K562 (cell line): ENCODE results near the gene IRX6. TPM values are rescaled to one million over a fixed set of nuclear protein-coding genes. Genes with fewer than 3 reads are reported as not detected.
A peak's percentile ranks its signal among the peaks of the same experiment; 100 is the strongest.

Source experiments
- ATAC-seq: fragments of 200-7000 bp; cut with Tn5 transposase; 3 replicates; pipeline ENCODE4 v1.9.1; 2020; ENCODE audit warnings: moderate library complexity
- Bru-seq: library from RNA; stranded (reverse); fragments of 400-500 nt; gene quantifications from one replicate; lab custom pipeline; 2021; lab: Mats Ljungman, UMichigan
- BruChase-seq, 2 experiments: library from RNA; stranded (reverse); fragments of 400-500 nt; gene quantifications; one replicate each; lab custom pipeline; 2021; lab: Mats Ljungman, UMichigan
- BruUV-seq: library from RNA; stranded (reverse); fragments of 400-500 nt; replicated peaks from 2 replicates; lab custom pipeline; 2021; lab: Mats Ljungman, UMichigan
- CTCF ChIA-PET: fragments of 300-600 bp; formaldehyde crosslinking; extraction: SDS; loops from one replicate; lab custom pipeline; 2021; ENCODE audit warnings: low intra/inter-chr PET ratio; lab: Yijun Ruan, JAX
- POLR2A ChIA-PET: fragments of 300-600, 350-650 bp; sonication (Branson Sonifier 250); formaldehyde crosslinking; extraction: SDS; loops from one replicate; lab custom pipeline; 2021; ENCODE audit warnings: antibody characterized with exemption, inconsistent platforms; lab: Yijun Ruan, JAX
- DNase-seq, 4 experiments: peaks; one replicate each; pipeline versions ENCODE4 v3.0.0 to v3.0.0-alpha.2; 2011 to 2018; ENCODE audit warnings: low spot score in 3 of 4, mixed read lengths in 3 of 4; ENCODE audit errors: extremely low read depth in 1 of 4
- FAIRE-seq: peaks from 2 replicates; lab custom pipeline; 2011; peaks lifted over from hg19 to GRCh38; lab: Jason Lieb, UNC
- H2AFZ ChIP-seq: 2 replicates; pipeline ENCODE4 v1.6.0; 2011; ENCODE audit warnings: low read depth, low read length, control low read depth, inconsistent platforms
- H3K27ac ChIP-seq: fragments of 200-600 bp; 3 replicates; pipeline ENCODE4 v1.8.0; 2011; ENCODE audit warnings: low read depth, mild to moderate bottlenecking, control low read depth, inconsistent platforms, low read length, moderate library complexity, mixed read lengths; ENCODE audit errors: extremely low read depth
- H3K27me3 ChIP-seq, 2 experiments: fragments of 300-600 bp in 1 of 2; 2 replicates in 1 of 2; 3 replicates in 1 of 2; pipeline versions ENCODE4 v1.6.0 to v1.8.0; 2011; ENCODE audit warnings: inconsistent platforms in 2 of 2, low read length in 2 of 2, mild to moderate bottlenecking in 1 of 2, mixed read lengths in 1 of 2, moderate library complexity in 1 of 2; ENCODE audit not compliant: control insufficient read depth in 2 of 2, insufficient read depth in 2 of 2
- H3K36me3 ChIP-seq: fragments of 300-600 bp; 3 replicates; pipeline ENCODE4 v1.8.0; 2011; ENCODE audit warnings: mild to moderate bottlenecking, low read length, inconsistent platforms; ENCODE audit not compliant: control insufficient read depth, insufficient read depth
- H3K4me1 ChIP-seq, 2 experiments: fragments of 200-600 bp in 1 of 2; replicated peaks in 1 of 2; 2 replicates in 1 of 2; 3 replicates in 1 of 2; pipeline versions ENCODE4 v1.5.1 to v1.8.0; 2011; ENCODE audit warnings: inconsistent platforms in 2 of 2, low read length in 2 of 2, mild to moderate bottlenecking in 1 of 2, mixed read lengths in 1 of 2, moderate library complexity in 1 of 2; ENCODE audit not compliant: control insufficient read depth in 2 of 2, insufficient read depth in 2 of 2
- H3K4me2 ChIP-seq: 2 replicates; pipeline ENCODE4 v1.6.1; 2011; ENCODE audit warnings: low read length, control low read depth, inconsistent platforms, mixed read lengths; ENCODE audit not compliant: insufficient read depth
- H3K4me3 ChIP-seq: fragments of 200-600 bp; sonication (generic), shearing (Covaris generic); 2 replicates; pipeline ENCODE4 v1.5.1; 2016; ENCODE audit warnings: control low read depth, inconsistent platforms
- H3K79me2 ChIP-seq: fragments of 200-600 bp; 3 replicates; pipeline ENCODE4 v1.8.0; 2011; ENCODE audit warnings: low read length, inconsistent platforms; ENCODE audit not compliant: control insufficient read depth, insufficient read depth
- H3K9ac ChIP-seq, 2 experiments: 2 replicates each; pipeline versions ENCODE4 v1.6.0 to v1.6.1; 2011; ENCODE audit warnings: low read depth in 2 of 2, low read length in 2 of 2, control low read depth in 1 of 2, inconsistent platforms in 1 of 2, mild to moderate bottlenecking in 1 of 2, mixed read lengths in 1 of 2; ENCODE audit not compliant: insufficient read depth in 1 of 2
- H3K9me1 ChIP-seq: one replicate; pipeline ENCODE4 v1.6.0; 2011; ENCODE audit warnings: inconsistent platforms, mild to moderate bottlenecking, low read length, moderate library complexity; ENCODE audit not compliant: control insufficient read depth, insufficient read depth
- H3K9me3 ChIP-seq: replicated peaks from 2 replicates; pipeline ENCODE4 v1.5.1; 2011; ENCODE audit warnings: low read depth, low read length, inconsistent platforms; ENCODE audit not compliant: control insufficient read depth, insufficient read depth
- H4K20me1 ChIP-seq: replicated peaks from 2 replicates; pipeline ENCODE4 v1.6.1; 2011; ENCODE audit warnings: low read length, inconsistent platforms, mixed read lengths; ENCODE audit not compliant: control insufficient read depth, insufficient read depth
- BHLHE40 ChIP-seq: IDR thresholded peaks from 2 replicates; pipeline ENCODE4 v1.6.1; 2011; ENCODE audit warnings: low read length, improper control_type of control experiment
- DACH1 ChIP-seq: fragments of 450-650 bp; IDR thresholded peaks from 2 replicates; pipeline ENCODE4 v1.6.1; 2018; ENCODE audit not compliant: partially characterized antibody
- PCBP1 ChIP-seq: fragments of 200-400 bp; formaldehyde crosslinking; IDR thresholded peaks from 2 replicates; pipeline ENCODE4 v1.6.1; 2018; ENCODE audit warnings: mild to moderate bottlenecking, low read depth, low read length; ENCODE audit not compliant: poor library complexity, severe bottlenecking
- ZBTB17 ChIP-seq: fragments of 450-650 bp; formaldehyde crosslinking; IDR thresholded peaks from 2 replicates; pipeline ENCODE4 v1.4.0; 2020; ENCODE audit warnings: mild to moderate bottlenecking
- WGBS: fragments of 100-300 bp; shearing (Covaris generic); methylation state at CpG from one replicate; pipeline ENCODE4 v1.1.6; 2016; ENCODE audit warnings: low coverage, mixed read lengths; ENCODE audit not compliant: insufficient coverage; ENCODE audit errors: missing lambda C conversion rate; 5-methylcytosine and 5-hydroxymethylcytosine counted together
- in situ Hi-C: fragments of 300-500 bp; cut with MboI; formaldehyde crosslinking; loops from 4 replicates; pipeline ENCODE4 v1.15.0; 2018; ENCODE audit warnings: inconsistent platforms, mixed read lengths
- intact Hi-C: fragments of 100-400 bp; cut with micrococcal nuclease; formaldehyde crosslinking; loops from 2 replicates; pipeline ENCODE4 v1.14.2; 2022
- long read RNA-seq, 3 experiments: library from polyadenylated mRNA in 2 of 3; library from RNA in 1 of 3; unstranded in 2 of 3; stranded (forward) in 1 of 3; transcript quantifications; one replicate each; pipeline ENCODE4 v2.0.0, GENCODE V29; 2019 to 2022
- polyA minus RNA-seq, 3 experiments: library from RNA; depleted of rRNA, polyadenylated mRNA; stranded (reverse); fragments of >200 nt; gene quantifications; 2 replicates each; pipeline ENCODE4 v1.2.3, GENCODE V29; 2011
- polyA plus RNA-seq, 8 experiments: library from polyadenylated mRNA; depleted of rRNA in 4 of 8; stranded (reverse) in 5 of 8; unstranded in 3 of 8; fragments of >200 nt; fragmentation: Nextera tagmentation in 2 of 8; fragmentation: Illumina TruSeq in 1 of 8; extraction: Ambion mirVana in 2 of 8; extraction: Trizol in 1 of 8; gene quantifications; 2 replicates each; pipeline versions ENCODE4 v1.2.1 to v1.2.3, GENCODE V29; 2011 to 2014; ENCODE audit warnings: inconsistent platforms in 1 of 8, missing spikeins in 1 of 8
- total RNA-seq, 7 experiments: library from RNA; depleted of rRNA in 6 of 7; stranded (reverse); fragments of >200 nt in 6 of 7; fragmentation: Illumina TruSeq in 2 of 7; extraction: Trizol in 2 of 7; gene quantifications; 2 replicates each; pipeline versions ENCODE4 v1.2.1 to v1.2.3, GENCODE V29; 2011 to 2021; ENCODE audit warnings: low replicate concordance in 1 of 7
- TF ChIP-seq, protein P1 (sequence below), 3 experiments: IDR thresholded peaks in 2 of 3; conservative IDR thresholded peaks in 1 of 3; 2 replicates each; pipeline ENCODE4 v1.5.1; 2011 to 2012; ENCODE audit warnings: low read length in 3 of 3, mild to moderate bottlenecking in 3 of 3, control low read depth in 2 of 3, improper control_type of control experiment in 1 of 3, inconsistent platforms in 1 of 3, low read depth in 1 of 3, mixed read lengths in 1 of 3, moderate library complexity in 1 of 3; ENCODE audit not compliant: insufficient read depth in 2 of 3

Gene IRX6
- total RNA-seq (2011; cell fraction: chromatin; rRNA removed; ENCODE audit: low replicate concordance), result 0.12 TPM in 2 replicates
- not detected in 2 replicates for total RNA-seq (2011; cell fraction: nucleolus; rRNA removed)
- not detected in 2 replicates for total RNA-seq (2011; cell fraction: nucleoplasm; rRNA removed)
- 0.14 and 0.20 TPM in 2 replicates for total RNA-seq (2014; rRNA removed)
- total RNA-seq (2014; rRNA removed; fragmentation: Illumina TruSeq; extraction: Trizol), result not detected in 2 replicates
- 0.08 and 0.29 TPM in 2 replicates for total RNA-seq (2015; rRNA removed; fragmentation: Illumina TruSeq; extraction: Trizol)
- 0.09 and 0.11 TPM in 2 replicates for total RNA-seq (2021)
- not detected in 2 replicates for polyA plus RNA-seq (2011; rRNA removed)
- not detected in 2 replicates for polyA plus RNA-seq (2011; cell fraction: cytosol; rRNA removed)
- 0.04 and 0.09 TPM in 2 replicates for polyA plus RNA-seq (2011; cell fraction: nucleus; rRNA removed)
- polyA plus RNA-seq (2012), result 0.07 and 0.33 TPM in 2 replicates
- 0.06 and 0.07 TPM in 2 replicates for polyA plus RNA-seq (2014; fragmentation: Illumina TruSeq; extraction: Trizol)
- not detected for polyA plus RNA-seq (2014; fragmentation: Nextera tagmentation; extraction: Ambion mirVana)
- polyA plus RNA-seq (2014; rRNA removed), result 0.04 and 0.29 TPM in 2 replicates
- polyA minus RNA-seq (2011; rRNA and poly(A)+ RNA removed), result not detected in 2 replicates
- not detected in 2 replicates for polyA minus RNA-seq (2011; cell fraction: cytosol; rRNA and poly(A)+ RNA removed)
- not detected in 2 replicates for polyA minus RNA-seq (2011; cell fraction: nucleus; rRNA and poly(A)+ RNA removed)
- Bru-seq, nascent RNA, result percentile 17 among the genes with signal in this experiment
- percentile 29 among the genes with signal in this experiment for BruChase-seq, experiment 1, labeled RNA remaining after a 2-hour chase
- BruChase-seq, experiment 2, labeled RNA remaining after a 6-hour chase, result percentile 15 among the genes with signal in this experiment
- long read RNA-seq, experiment 1, result 0 reads
- long read RNA-seq, experiment 2, result 0 reads
- long read RNA-seq, experiment 3, result 0 reads

GRCh38 chr16:55323637-55324271 is at the start of gene IRX6:
Gene IRX6, plus strand, starts transcription at chr16:55324203. Its CDS starts 889 bp downstream, at chr16:55325092.
- H3K9me1 ChIP-seq, result no peaks in the 10 kb centered on the region
- no peak within 1 kb of the TSS for H3K9ac ChIP-seq
- H4K20me1 ChIP-seq, result no peaks in the 10 kb centered on the region
- peaks cover 3 to 27% of the 10 kb centered on the region in 2 experiments; a peak in 3 of 5 replicates for H3K27me3 ChIP-seq
- in situ Hi-C loops, result no loop called here
- H3K4me2 ChIP-seq, result no peak within 1 kb of the TSS
- ChIA-PET CTCF (no interaction called here), POLR2A (no interaction called here)
- ATAC-seq (peak; percentile 78), FAIRE-seq (no peak), DNase-seq (peak; percentile 18 to 50 (median 36))
- H2AFZ ChIP-seq, result no peak within 1 kb of the TSS
- H3K9me3 ChIP-seq, result no peaks in the 10 kb centered on the region
- H3K27ac ChIP-seq, result no peak within 1 kb of the TSS
- no peaks in the 10 kb centered on the region for H3K79me2 ChIP-seq
- no peaks in the 10 kb centered on the region for H3K36me3 ChIP-seq
- BruUV-seq, result no TSS peak
- peaks cover 0 to 6% of the 10 kb centered on the region in 2 experiments; a peak in 1 of 5 replicates for H3K4me1 ChIP-seq
- TF ChIP-seq BHLHE40, result no peak
- no peak for TF ChIP-seq DACH1
- TF ChIP-seq, protein P1, sequence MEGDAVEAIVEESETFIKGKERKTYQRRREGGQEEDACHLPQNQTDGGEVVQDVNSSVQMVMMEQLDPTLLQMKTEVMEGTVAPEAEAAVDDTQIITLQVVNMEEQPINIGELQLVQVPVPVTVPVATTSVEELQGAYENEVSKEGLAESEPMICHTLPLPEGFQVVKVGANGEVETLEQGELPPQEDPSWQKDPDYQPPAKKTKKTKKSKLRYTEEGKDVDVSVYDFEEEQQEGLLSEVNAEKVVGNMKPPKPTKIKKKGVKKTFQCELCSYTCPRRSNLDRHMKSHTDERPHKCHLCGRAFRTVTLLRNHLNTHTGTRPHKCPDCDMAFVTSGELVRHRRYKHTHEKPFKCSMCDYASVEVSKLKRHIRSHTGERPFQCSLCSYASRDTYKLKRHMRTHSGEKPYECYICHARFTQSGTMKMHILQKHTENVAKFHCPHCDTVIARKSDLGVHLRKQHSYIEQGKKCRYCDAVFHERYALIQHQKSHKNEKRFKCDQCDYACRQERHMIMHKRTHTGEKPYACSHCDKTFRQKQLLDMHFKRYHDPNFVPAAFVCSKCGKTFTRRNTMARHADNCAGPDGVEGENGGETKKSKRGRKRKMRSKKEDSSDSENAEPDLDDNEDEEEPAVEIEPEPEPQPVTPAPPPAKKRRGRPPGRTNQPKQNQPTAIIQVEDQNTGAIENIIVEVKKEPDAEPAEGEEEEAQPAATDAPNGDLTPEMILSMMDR (IDR thresholded peaks at IDR 0.05 in 2 of 3, conservative IDR thresholded peaks at IDR 0.05 in 1 of 3; ENCODE audit: insufficient read depth in 2 of 3, low read depth in 1 of 3, low read length in 3 of 3), result peak; percentile 33 to 63 (median 55)
- no peak for TF ChIP-seq ZBTB17
- peak; percentile 38 for TF ChIP-seq PCBP1
- TF ChIP-seq, all 486 proteins: peak for 2
- WGBS, result 22% methylated on average over 22 of the region's 49 CpGs
- no peak within 1 kb of the TSS for H3K4me3 ChIP-seq
- intact Hi-C loops, result no loop called here
